H1 (cell line): ENCODE data around the gene KCNQ1OT1. TPM values are rescaled to one million over a fixed set of nuclear protein-coding genes. Genes with fewer than 3 reads are reported as not detected.

Source experiments
- CHD7 ChIP-seq: fragments of 300-600 bp; sonication (generic); IDR thresholded peaks from 2 replicates; pipeline ENCODE4 v1.7.1; 2012; ENCODE audit warnings: low read length, moderate library complexity, mild to moderate bottlenecking, inconsistent platforms; ENCODE audit not compliant: insufficient replicate concordance
- HDAC6 ChIP-seq: IDR thresholded peaks from one replicate; pipeline ENCODE4 v1.7.1; 2012; ENCODE audit warnings: low read depth, mild to moderate bottlenecking, inconsistent platforms, low read length, moderate library complexity
- polyA plus RNA-seq, 7 experiments: library from polyadenylated mRNA; depleted of rRNA in 3 of 7; stranded (reverse) in 5 of 7; unstranded in 2 of 7; fragments of >200 nt in 5 of 7; fragments of 200-250 nt in 2 of 7; gene quantifications; 1 replicate in 5 of 7; 2 replicates in 1 of 7; 4 replicates in 1 of 7; pipeline versions ENCODE4 v1.2.1 to v1.2.3, GENCODE V29; 2011 to 2013; ENCODE audit warnings: missing spikeins in 2 of 7, mixed read lengths in 2 of 7
- total RNA-seq: library from RNA; stranded (reverse); fragmentation: NEBNext Ultra II Directional; extraction: Animal tissue kit (Norgen Biotek cat#: 25700); gene quantifications from 2 replicates; pipeline ENCODE4 v1.2.1, GENCODE V29; 2021

The KCNQ1OT1 gene
- total and polyA plus RNA-seq, 2 of the 8 experiments (the other 6 are each of a cell fraction or from before 2014, with no cell fraction given): 0.21 to 1.2 TPM

- TF ChIP-seq CHD7: no peak
- TF ChIP-seq HDAC6: no peak
These were observed 43.0 kb upstream of the KCNQ1OT1 start (continued) for GRCh38 chr11:2742611-2743426.
